Small intestine (tissue), 7 donors: ENCODE measurements around the gene WIPF1. TPM values are rescaled to one million over a fixed set of nuclear protein-coding genes. Genes with fewer than 3 reads are reported as not detected.
A peak's percentile ranks its signal among the peaks of the same experiment; 100 is the strongest.

ENCODE experiments used
- DNase-seq, 2 donors: peaks; one replicate each; pipeline versions ENCODE4 v3.0.0 to v3.0.0-alpha.2; 2013
- FAIRE-seq: peaks from 2 replicates; lab custom pipeline; 2012; peaks lifted over from hg19 to GRCh38; lab: Jason Lieb, UNC
- H3K27ac ChIP-seq, 3 donors: one replicate each; pipeline ENCODE4 v1.5.1; 2013; ENCODE audit warnings: low read length in 2 of 3, mild to moderate bottlenecking in 2 of 3, control low read depth in 1 of 3, inconsistent platforms in 1 of 3, low read depth in 1 of 3, moderate library complexity in 1 of 3
- H3K27me3 ChIP-seq, 3 donors: one replicate each; pipeline ENCODE4 v1.6.1; 2013; ENCODE audit warnings: low read length in 3 of 3, inconsistent platforms in 1 of 3; ENCODE audit not compliant: control insufficient read depth in 3 of 3, insufficient read depth in 3 of 3
- H3K36me3 ChIP-seq, 3 donors: one replicate each; pipeline ENCODE4 v1.6.1; 2013; ENCODE audit warnings: low read length in 3 of 3, inconsistent platforms in 1 of 3, low read depth in 1 of 3, mild to moderate bottlenecking in 1 of 3, moderate library complexity in 1 of 3; ENCODE audit not compliant: control insufficient read depth in 3 of 3, insufficient read depth in 2 of 3
- H3K4me1 ChIP-seq, 3 donors: one replicate each; pipeline ENCODE4 v1.6.1; 2013; ENCODE audit warnings: low read length in 2 of 3, inconsistent platforms in 1 of 3, low read depth in 1 of 3, mild to moderate bottlenecking in 1 of 3, moderate library complexity in 1 of 3; ENCODE audit not compliant: control insufficient read depth in 3 of 3, insufficient read depth in 2 of 3
- H3K4me3 ChIP-seq, 3 donors: one replicate each; pipeline ENCODE4 v1.5.1; 2013; ENCODE audit warnings: low read length in 3 of 3, control low read depth in 1 of 3, inconsistent platforms in 1 of 3, low read depth in 1 of 3, mild to moderate bottlenecking in 1 of 3, moderate library complexity in 1 of 3
- H3K9me3 ChIP-seq, 2 donors: one replicate each; pipeline ENCODE4 v1.6.1; 2013; ENCODE audit warnings: low read depth in 1 of 2, low read length in 1 of 2; ENCODE audit not compliant: control insufficient read depth in 2 of 2, insufficient read depth in 1 of 2
- WGBS, 3 donors: extraction: QIAGEN DNeasy Blood & Tissue Kit; methylation state at CpG; one replicate each; pipeline ENCODE4 v1.1.7; 2013; 5-methylcytosine and 5-hydroxymethylcytosine counted together
- polyA plus RNA-seq, 4 donors: library from polyadenylated mRNA; stranded (reverse) in 3 of 4; unstranded in 1 of 4; fragments of 200-250 nt in 3 of 4; fragments of 120-200 nt in 1 of 4; gene quantifications; one replicate each; pipeline versions ENCODE4 v1.2.1 to v1.2.3, GENCODE V29; 2013
- donor health status: healthy with polysubstance abuse.
- donor health status: control.
- donor health status: control.
- donor health status: Bipolar disorder and iron deficiency.
- donor health status: healthy.

Gene WIPF1
- polyA plus RNA-seq, 4 donors = 3.1 to 28.9 (median 14.6) TPM

DNA sequence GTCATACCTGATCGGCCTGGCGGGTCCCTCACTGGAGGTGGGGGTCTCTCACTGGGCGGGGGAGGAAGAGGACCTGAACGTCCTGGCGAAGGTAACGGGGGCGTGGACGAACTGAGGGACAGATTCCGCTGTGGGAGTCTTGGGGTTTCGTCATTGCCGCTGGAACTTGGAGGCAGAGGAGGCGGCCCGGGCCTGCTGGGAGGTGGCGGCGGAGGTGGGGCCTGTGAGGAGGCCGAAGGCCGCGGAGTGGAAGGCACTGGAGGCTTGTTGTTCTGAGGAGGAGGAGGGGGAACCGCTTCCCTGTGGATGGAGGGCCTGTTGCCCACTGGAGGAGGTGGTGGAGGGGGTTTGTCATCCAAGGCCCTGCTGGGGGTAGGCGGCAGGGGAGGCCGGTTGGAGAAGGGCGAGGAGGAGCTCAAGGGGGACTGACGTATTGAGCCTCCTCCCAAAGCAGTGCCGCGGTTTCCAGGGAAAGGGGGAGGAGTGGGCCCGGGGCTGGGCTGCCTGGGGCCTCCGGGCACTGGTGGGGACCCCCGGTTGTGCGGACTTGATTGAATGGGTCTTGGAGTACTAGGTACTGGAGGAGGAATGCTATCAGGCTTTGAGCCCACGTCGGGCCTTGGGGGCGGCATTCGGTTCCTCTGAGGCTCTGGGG is 25.8 kb downstream of the WIPF1 start:
- 92 to 94% (median 94%) methylated on average over 33 of the region's 33 CpGs for WGBS, 3 donors
- Histone ChIP-seq H3K9me3 (no peaks in the 10 kb centered on the region), H3K27me3 (no peaks in the 10 kb centered on the region), H3K36me3 (peaks cover 2 to 37% (median 17%) of the 10 kb centered on the region in 3 donors), H3K27ac (no peak overlapping the region), H3K4me1 (peaks cover 0 to 4% (median 0%) of the 10 kb centered on the region in 3 donors), H3K4me3 (no peak overlapping the region)
- DNase-seq (no peak), FAIRE-seq (no peak)

DNA sequence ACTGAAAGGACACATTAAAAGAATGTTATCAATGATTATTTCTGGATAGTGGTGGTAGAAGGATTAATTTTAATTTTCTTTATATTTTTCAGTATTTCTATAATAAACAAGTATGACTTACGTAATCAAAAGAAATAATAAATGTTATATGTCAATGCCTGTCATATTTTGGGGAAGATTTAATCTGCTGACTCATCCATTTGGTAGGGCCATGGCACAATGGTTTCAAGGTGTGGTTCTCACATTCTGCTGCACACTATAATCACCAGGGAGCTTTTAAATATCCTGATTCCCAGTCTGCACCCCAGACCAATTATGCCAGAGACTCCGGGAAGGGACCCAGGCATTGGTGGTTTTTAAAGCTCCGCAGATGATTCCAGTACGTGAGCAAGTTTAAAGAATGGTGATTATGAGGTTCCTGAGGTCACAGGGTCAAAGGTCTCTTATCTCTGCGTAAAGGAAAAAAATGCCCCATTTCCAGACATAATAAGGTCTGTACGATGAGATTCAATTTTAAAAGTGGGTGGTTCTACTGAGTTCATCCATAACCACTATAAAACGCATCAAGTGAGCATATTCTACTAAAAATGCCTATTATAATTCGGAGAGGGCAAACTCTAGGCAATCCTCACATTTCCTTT is 27.2 kb downstream of the WIPF1 start:
- Histone ChIP-seq H3K27ac (no peak overlapping the region), H3K4me1 (peaks cover 0 to 4% (median 0%) of the 10 kb centered on the region in 3 donors), H3K27me3 (no peaks in the 10 kb centered on the region), H3K36me3 (peaks cover 2 to 34% (median 18%) of the 10 kb centered on the region in 3 donors), H3K9me3 (no peaks in the 10 kb centered on the region), H3K4me3 (no peak overlapping the region)
- FAIRE-seq = no peak
- 74 to 86% (median 75%) methylated on average over 8 of the region's 8 CpGs for WGBS, 3 donors
- DNase-seq = no peak

DNA sequence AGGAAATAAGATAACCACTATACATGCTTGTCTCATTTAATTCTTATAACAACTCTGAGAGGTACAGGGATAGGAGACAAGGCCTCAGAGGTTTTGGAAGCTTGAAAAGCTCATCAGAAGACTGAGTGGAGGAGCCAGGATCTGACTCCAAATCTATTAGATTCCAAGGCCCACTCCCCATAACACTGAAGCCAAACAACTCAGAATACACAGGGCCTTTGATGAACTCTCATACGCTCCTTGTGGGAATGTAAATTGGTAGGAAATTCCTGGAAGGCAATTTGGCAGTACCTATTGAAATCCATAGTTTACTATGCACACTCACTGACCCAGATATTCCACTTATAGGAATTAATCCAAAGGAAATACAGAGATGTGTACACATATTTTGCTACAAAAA is 27.9 kb downstream of the WIPF1 start:
- WGBS, 3 donors = 3 to 92% (median 4%) methylated on average over 1 of the region's 1 CpG
- Histone ChIP-seq H3K9me3 (no peaks in the 10 kb centered on the region), H3K4me1 (peaks cover 0 to 3% (median 0%) of the 10 kb centered on the region in 3 donors), H3K4me3 (no peak overlapping the region), H3K36me3 (peaks cover 2 to 36% (median 15%) of the 10 kb centered on the region in 3 donors), H3K27me3 (no peaks in the 10 kb centered on the region), H3K27ac (no peak overlapping the region)
- no peak for FAIRE-seq
- DNase-seq = no peak

DNA sequence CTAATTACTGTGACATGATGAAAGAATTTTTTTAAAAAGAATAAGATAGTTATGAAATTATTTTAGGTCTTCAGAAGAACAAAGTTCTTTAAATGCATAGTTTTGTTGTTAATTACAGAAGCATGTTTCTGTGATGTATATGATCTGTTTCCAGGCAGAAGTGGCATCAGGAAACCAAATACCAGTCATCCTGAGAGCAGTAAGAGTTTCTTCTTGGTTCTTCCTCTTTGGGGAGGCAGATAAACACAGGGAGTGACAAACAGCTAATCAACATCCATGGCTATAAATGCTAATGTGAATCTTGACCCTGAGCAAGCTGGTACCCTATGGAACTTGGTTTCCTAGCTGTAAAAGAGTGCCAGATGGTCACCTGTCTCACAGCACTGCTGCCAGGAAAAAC is 29.2 kb downstream of the WIPF1 start:
- Histone ChIP-seq H3K36me3 (peaks cover 2 to 33% (median 15%) of the 10 kb centered on the region in 3 donors), H3K4me1 (no peaks in the 10 kb centered on the region), H3K4me3 (no peak overlapping the region), H3K27ac (no peak overlapping the region), H3K27me3 (no peaks in the 10 kb centered on the region), H3K9me3 (no peaks in the 10 kb centered on the region)
- FAIRE-seq = no peak
- DNase-seq = no peak

DNA sequence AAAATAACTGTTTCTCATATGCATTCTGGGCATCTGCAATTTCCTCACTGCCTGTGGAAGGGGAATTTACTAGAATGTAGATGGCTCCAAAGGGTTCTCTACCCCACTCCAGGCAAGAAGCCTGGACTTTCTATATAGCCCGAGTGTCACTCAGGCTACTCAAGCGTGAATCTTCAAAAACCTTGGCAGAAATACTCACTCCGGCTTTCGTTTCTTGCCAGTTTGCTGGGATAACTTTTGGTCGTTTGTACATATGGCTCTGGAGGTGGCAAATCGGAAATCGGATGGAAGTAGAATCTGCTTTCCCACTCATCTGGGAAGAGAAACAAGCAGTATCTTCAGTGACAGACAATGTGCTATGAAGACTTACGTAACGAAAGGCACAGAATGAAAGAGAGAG is 30.7 kb downstream of the WIPF1 start:
- peaks cover 2 to 33% (median 23%) of the 10 kb centered on the region in 3 donors for H3K36me3 ChIP-seq
- no peak overlapping the region for H3K4me3 ChIP-seq
- H3K27ac ChIP-seq = no peak overlapping the region
- no peaks in the 10 kb centered on the region for H3K27me3 ChIP-seq
- WGBS, 3 donors = 94 to 95% (median 94%) methylated on average over 9 of the region's 9 CpGs
- no peaks in the 10 kb centered on the region for H3K9me3 ChIP-seq
- H3K4me1 ChIP-seq = no peaks in the 10 kb centered on the region
- DNase-seq (no peak), FAIRE-seq (no peak)

DNA sequence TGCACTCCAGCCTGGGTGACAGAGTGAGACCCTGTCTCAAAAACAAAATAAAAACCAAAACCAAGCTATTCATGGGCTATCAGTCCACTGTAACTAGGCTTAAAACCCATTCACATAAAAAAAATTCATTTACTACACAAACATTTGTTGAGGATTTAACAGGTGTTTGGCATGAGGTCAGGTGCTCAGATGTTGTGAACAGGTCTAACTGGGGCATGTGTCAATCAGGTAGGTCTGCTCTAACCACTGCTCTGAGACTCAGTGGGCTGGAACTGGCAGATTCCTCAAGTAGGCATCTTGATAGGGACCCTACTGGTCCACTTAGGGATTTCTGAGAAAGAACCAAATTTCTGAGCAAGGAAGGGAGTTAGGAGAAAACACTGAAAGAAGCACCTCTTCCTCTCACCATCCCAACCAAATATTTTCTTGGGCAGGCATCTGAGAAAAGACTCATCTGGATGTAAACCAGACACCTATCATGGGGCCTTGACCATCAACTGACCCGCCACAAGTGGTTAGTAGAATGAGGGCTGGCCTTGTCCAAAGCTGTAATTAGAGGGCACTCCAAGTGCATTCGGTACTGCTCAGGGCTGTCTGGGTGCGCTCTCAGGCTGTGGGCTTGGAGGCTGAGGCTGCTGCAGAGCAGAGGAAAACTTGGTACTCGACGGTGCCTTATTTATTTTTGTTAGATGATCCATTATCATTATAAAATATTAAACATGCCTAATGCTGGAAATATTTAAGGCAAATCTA is 33.9 kb downstream of the WIPF1 start:
- no peaks in the 10 kb centered on the region for H3K9me3 ChIP-seq
- no peaks in the 10 kb centered on the region for H3K27me3 ChIP-seq
- no peak overlapping the region for H3K27ac ChIP-seq
- H3K4me3 ChIP-seq = no peak overlapping the region
- 93 to 96% (median 94%) methylated on average over 5 of the region's 5 CpGs for WGBS, 3 donors
- FAIRE-seq = no peak
- H3K4me1 ChIP-seq = no peaks in the 10 kb centered on the region
- no peak for DNase-seq
- H3K36me3 ChIP-seq = peaks cover 0 to 25% (median 16%) of the 10 kb centered on the region in 3 donors

DNA sequence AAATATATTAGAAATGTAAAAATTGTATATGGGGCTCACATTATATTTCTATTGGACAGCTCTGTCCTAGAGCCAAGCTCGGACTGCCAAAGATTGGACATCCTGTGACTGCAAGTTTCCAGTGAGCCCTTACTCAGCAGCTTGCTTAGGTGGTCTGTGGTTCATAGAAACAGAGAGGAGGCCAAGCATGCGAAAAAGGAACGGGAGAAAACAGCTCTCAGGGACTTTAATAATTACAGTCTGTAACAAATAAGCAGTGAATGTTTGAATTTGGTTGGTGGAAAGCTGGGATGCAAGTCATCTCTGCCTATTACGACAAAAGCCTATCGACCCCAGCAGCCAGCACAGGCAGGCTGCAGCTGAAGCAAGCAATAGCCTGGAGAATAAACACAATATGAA is 35.6 kb downstream of the WIPF1 start:
- no peak for FAIRE-seq
- Histone ChIP-seq H3K4me1 (no peaks in the 10 kb centered on the region), H3K4me3 (no peak overlapping the region), H3K27me3 (no peaks in the 10 kb centered on the region), H3K36me3 (peaks cover 0 to 26% (median 12%) of the 10 kb centered on the region in 3 donors), H3K9me3 (no peaks in the 10 kb centered on the region), H3K27ac (no peak overlapping the region)
- 76 to 91% (median 81%) methylated on average over 5 of the region's 5 CpGs for WGBS, 3 donors
- DNase-seq = no peak

DNA sequence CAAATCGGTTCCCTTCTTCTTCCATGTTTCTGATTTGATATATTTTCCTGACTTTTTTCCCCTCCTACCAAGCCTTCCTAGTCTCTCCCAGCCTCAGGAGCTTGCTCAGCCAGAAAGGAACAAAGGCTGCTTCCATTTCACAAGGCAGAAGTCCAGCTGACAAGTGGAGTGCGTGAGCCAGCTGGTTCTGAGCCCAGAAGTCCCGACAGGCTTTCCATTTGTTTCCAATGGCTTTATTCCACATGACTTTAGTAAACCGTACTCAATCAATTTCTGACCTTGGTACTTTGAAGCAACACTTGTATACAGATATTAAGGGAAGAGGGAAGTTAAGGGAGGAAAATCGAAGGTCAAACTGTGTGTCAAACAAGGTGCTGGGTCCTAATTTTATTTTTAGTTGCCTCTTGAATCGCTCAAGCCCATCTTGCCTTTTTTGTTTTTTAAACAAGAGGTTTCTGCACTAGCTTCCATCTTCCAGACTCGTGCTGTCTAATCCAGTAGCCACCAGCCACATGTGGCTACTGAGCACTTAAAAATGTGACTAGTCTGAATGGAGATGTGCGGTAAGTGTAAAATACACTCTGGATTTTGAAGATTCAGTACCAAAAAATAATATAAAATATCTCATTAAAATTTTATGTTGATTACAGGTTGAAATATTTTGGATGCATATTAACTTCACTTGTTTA is 36.2 kb downstream of the WIPF1 start:
- no peak overlapping the region for H3K4me3 ChIP-seq
- no peaks in the 10 kb centered on the region for H3K4me1 ChIP-seq
- 28 to 38% (median 38%) methylated on average over 8 of the region's 8 CpGs for WGBS, 3 donors
- peaks cover 0 to 24% (median 8%) of the 10 kb centered on the region in 3 donors for H3K36me3 ChIP-seq
- FAIRE-seq (no peak), DNase-seq (peak in 1 of 2 donors; percentile 54)
- H3K27ac ChIP-seq = no peak overlapping the region
- no peaks in the 10 kb centered on the region for H3K9me3 ChIP-seq
- H3K27me3 ChIP-seq = no peaks in the 10 kb centered on the region
